Sigmoid colon (tissue), 7 donors: Measurements from ENCODE around the gene REX1BD. TPM values are rescaled to one million over a fixed set of nuclear protein-coding genes. Genes with fewer than 3 reads are reported as not detected.

Experiments used
- DNase-seq: peaks from one replicate; pipeline ENCODE4 v3.0.0-alpha.2; 2019
- H3K27ac ChIP-seq, 4 donors: fragments of 200-600 bp; sonication (generic); one replicate each; pipeline ENCODE4 v1.5.1; 2016 to 2019; ENCODE audit warnings: mild to moderate bottlenecking in 1 of 4
- H3K27me3 ChIP-seq, 3 donors: fragments of 200-600 bp; sonication (generic); one replicate each; pipeline ENCODE4 v1.5.1; 2019; ENCODE audit warnings: mild to moderate bottlenecking in 1 of 3
- H3K36me3 ChIP-seq, 4 donors: fragments of 200-600 bp; sonication (generic); one replicate each; pipeline ENCODE4 v1.5.1; 2016 to 2019
- H3K4me1 ChIP-seq, 4 donors: fragments of 200-600 bp; sonication (generic); one replicate each; pipeline ENCODE4 v1.5.1; 2017 to 2019
- H3K4me3 ChIP-seq, 4 donors: fragments of 200-600 bp; sonication (generic); one replicate each; pipeline ENCODE4 v1.5.1; 2017 to 2019; ENCODE audit warnings: mild to moderate bottlenecking in 2 of 4, moderate library complexity in 1 of 4
- H3K9me3 ChIP-seq, 4 donors: fragments of 200-600 bp in 3 of 4; sonication (generic) in 3 of 4; one replicate each; pipeline versions ENCODE4 v1.5.1 to v1.6.1; 2013 to 2019
- EP300 ChIP-seq, 4 donors: sonication (generic); formaldehyde crosslinking; IDR thresholded peaks; one replicate each; pipeline ENCODE4 v1.6.1; 2017; ENCODE audit warnings: antibody characterized with exemption in 4 of 4
- POLR2A ChIP-seq, 2 donors: fragments of 450-650 bp; IDR thresholded peaks; one replicate each; pipeline ENCODE4 v1.6.1; 2016; ENCODE audit warnings: antibody characterized with exemption in 2 of 2, mild to moderate bottlenecking in 2 of 2, moderate library complexity in 2 of 2
- POLR2AphosphoS5 ChIP-seq, 4 donors: sonication (generic); formaldehyde crosslinking; IDR thresholded peaks; one replicate each; pipeline ENCODE4 v1.6.1; 2017; ENCODE audit warnings: antibody characterized with exemption in 4 of 4
- WGBS, 2 donors: extraction: QIAGEN DNeasy Blood & Tissue Kit; methylation state at CpG; one replicate each; pipeline ENCODE4 v1.1.7; 2013; 5-methylcytosine and 5-hydroxymethylcytosine counted together
- intact Hi-C: fragments of 100-400 bp; cut with DNase I; formaldehyde crosslinking; loops from one replicate; pipeline ENCODE4 v1.15.1; 2023
- polyA plus RNA-seq, 3 donors: library from polyadenylated mRNA; stranded (reverse); fragments of 200-250 nt; gene quantifications; one replicate each; pipeline ENCODE4 v1.2.3, GENCODE V29; 2013
- small RNA-seq, 3 donors: library from RNA; depleted of rRNA; stranded (forward); fragments of <200 nt; gene quantifications; one replicate each; pipeline ENCODE3, GENCODE V24; 2016
- total RNA-seq, 4 donors: library from RNA; depleted of rRNA; stranded (reverse); fragments of >200 nt; gene quantifications; one replicate each; pipeline ENCODE4 v1.1.0, GENCODE V29; 2016
- TF ChIP-seq, protein P1 (sequence below), 4 experiments: fragments of 450-650 bp in 3 of 4; fragments of 200-600 bp in 1 of 4; IDR thresholded peaks; one replicate each; pipeline ENCODE4 v1.5.1; 2016 to 2019; ENCODE audit warnings: antibody characterized with exemption in 4 of 4, mild to moderate bottlenecking in 3 of 4, moderate library complexity in 2 of 4
- donor health status: healthy with polysubstance abuse.
- donor health status: Bipolar disorder and iron deficiency.
- donor health status: healthy.

The REX1BD gene
- total and polyA plus RNA-seq, 7 donors = 40.5 to 101 (median 76.7) TPM

- no peak overlapping the region for H3K27ac ChIP-seq
- H3K4me3 ChIP-seq = no peak overlapping the region
- WGBS, 2 donors = 75 to 76% methylated on average over 8 of the region's 8 CpGs
- peaks cover 0 to 34% (median 25%) of the 10 kb centered on the region in 4 donors for H3K4me1 ChIP-seq
- no peaks in the 10 kb centered on the region for H3K36me3 ChIP-seq
- H3K9me3 ChIP-seq = no peaks in the 10 kb centered on the region
- H3K27me3 ChIP-seq = no peaks in the 10 kb centered on the region
- DNase-seq = no peak
- intact Hi-C loops = loop anchor here (5.0 kb wide), 1 partner anchor 548 kb away; no protein-coding TSS in a partner anchor
- TF ChIP-seq, protein P1, sequence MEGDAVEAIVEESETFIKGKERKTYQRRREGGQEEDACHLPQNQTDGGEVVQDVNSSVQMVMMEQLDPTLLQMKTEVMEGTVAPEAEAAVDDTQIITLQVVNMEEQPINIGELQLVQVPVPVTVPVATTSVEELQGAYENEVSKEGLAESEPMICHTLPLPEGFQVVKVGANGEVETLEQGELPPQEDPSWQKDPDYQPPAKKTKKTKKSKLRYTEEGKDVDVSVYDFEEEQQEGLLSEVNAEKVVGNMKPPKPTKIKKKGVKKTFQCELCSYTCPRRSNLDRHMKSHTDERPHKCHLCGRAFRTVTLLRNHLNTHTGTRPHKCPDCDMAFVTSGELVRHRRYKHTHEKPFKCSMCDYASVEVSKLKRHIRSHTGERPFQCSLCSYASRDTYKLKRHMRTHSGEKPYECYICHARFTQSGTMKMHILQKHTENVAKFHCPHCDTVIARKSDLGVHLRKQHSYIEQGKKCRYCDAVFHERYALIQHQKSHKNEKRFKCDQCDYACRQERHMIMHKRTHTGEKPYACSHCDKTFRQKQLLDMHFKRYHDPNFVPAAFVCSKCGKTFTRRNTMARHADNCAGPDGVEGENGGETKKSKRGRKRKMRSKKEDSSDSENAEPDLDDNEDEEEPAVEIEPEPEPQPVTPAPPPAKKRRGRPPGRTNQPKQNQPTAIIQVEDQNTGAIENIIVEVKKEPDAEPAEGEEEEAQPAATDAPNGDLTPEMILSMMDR (IDR thresholded peaks at IDR 0.05) = no peak
- no peak for TF ChIP-seq EP300 (IDR thresholded peaks at IDR 0.05)
- TF ChIP-seq POLR2A (IDR thresholded peaks at IDR 0.05) = no peak
- no peak for TF ChIP-seq POLR2AphosphoS5 (IDR thresholded peaks at IDR 0.05)
Observed at GRCh38 chr19:18639706-18640243, 51.2 kb downstream of the REX1BD start.

Small RNA genes within 50 kb of the gene (small RNA-seq; reads per million reads assigned to genes)
- gene RN7SL155P = 0 reads per million in 3 donors

Other genes starting within 250 kb of the REX1BD start
- 10 to 100 TPM; 15.0 to 26.0 (median 16.6) TPM for gene PGPEP1, start 248.2 kb upstream of the REX1BD start, total RNA-seq
- gene PGPEP1, start 248.2 kb upstream of the REX1BD start, polyA plus RNA-seq = 10 to 100 TPM; 14.4 to 36.9 (median 31.7) TPM
- 1 to 10 TPM; 1.1 to 7.9 (median 3.9) TPM for gene GDF15, start 202.6 kb upstream of the REX1BD start, total RNA-seq
- 10 to 100 TPM in 2 of 3 donors, 1 to 10 TPM in 1; 7.2 to 79.7 (median 24.5) TPM for gene GDF15, start 202.6 kb upstream of the REX1BD start, polyA plus RNA-seq
- gene LRRC25, start 191.2 kb upstream of the REX1BD start, total RNA-seq = 10 to 100 TPM in 1 of 4 donors, 1 to 10 TPM in 3; 2.2 to 13.3 (median 9.0) TPM
- gene LRRC25, start 191.2 kb upstream of the REX1BD start, polyA plus RNA-seq = 10 to 100 TPM in 1 of 3 donors, 1 to 10 TPM in 2; 4.2 to 10.9 (median 6.0) TPM
- 10 to 100 TPM; 52.4 to 71.4 (median 58.0) TPM for gene SSBP4, start 169.4 kb upstream of the REX1BD start, total RNA-seq
- 10 to 100 TPM; 13.9 to 51.4 (median 32.4) TPM for gene SSBP4, start 169.4 kb upstream of the REX1BD start, polyA plus RNA-seq
- 10 to 100 TPM in 3 of 4 donors, 1 to 10 TPM in 1; 9.1 to 12.8 (median 11.5) TPM for gene ISYNA1, start 150.7 kb upstream of the REX1BD start, total RNA-seq
- gene ISYNA1, start 150.7 kb upstream of the REX1BD start, polyA plus RNA-seq = 10 to 100 TPM in 1 of 3 donors, 1 to 10 TPM in 2; 3.7 to 18.7 (median 4.2) TPM
- gene ELL, start 66.7 kb upstream of the REX1BD start, total RNA-seq = 10 to 100 TPM in 3 of 4 donors, 1 to 10 TPM in 1; 7.1 to 20.2 (median 11.9) TPM
- gene ELL, start 66.7 kb upstream of the REX1BD start, polyA plus RNA-seq = 10 to 100 TPM in 1 of 3 donors, 1 to 10 TPM in 2; 6.2 to 14.6 (median 8.4) TPM
- 100 to 1,000 TPM; 366 to 456 (median 403) TPM for gene FKBP8, start 45.2 kb upstream of the REX1BD start, total RNA-seq
- 100 to 1,000 TPM; 200 to 234 (median 232) TPM for gene FKBP8, start 45.2 kb upstream of the REX1BD start, polyA plus RNA-seq
- gene KXD1, start 30.9 kb upstream of the REX1BD start, total RNA-seq = 100 to 1,000 TPM; 107 to 122 (median 120) TPM
- gene KXD1, start 30.9 kb upstream of the REX1BD start, polyA plus RNA-seq = 100 to 1,000 TPM in 1 of 3 donors, 10 to 100 TPM in 2; 84.9 to 118 (median 93.2) TPM
- gene UBA52, start 16.9 kb upstream of the REX1BD start, total RNA-seq = 1,000 to 10,000 TPM in 1 of 4 donors, 100 to 1,000 TPM in 3; 450 to 1,088 (median 720) TPM
- 1,000 to 10,000 TPM; 1,029 to 1,720 (median 1,156) TPM for gene UBA52, start 16.9 kb upstream of the REX1BD start, polyA plus RNA-seq
- 10 to 100 TPM in 2 of 4 donors, 1 to 10 TPM in 1, under 1 TPM in 1; 0.82 to 28.8 (median 17.0) TPM for gene CRLF1, start 18.0 kb downstream of the REX1BD start, total RNA-seq
- gene CRLF1, start 18.0 kb downstream of the REX1BD start, polyA plus RNA-seq = 1 to 10 TPM in 1 of 3 donors, under 1 TPM in 1, not detected in 1; 0.60 to 6.8 TPM
- 1 to 10 TPM in 3 of 4 donors, under 1 TPM in 1; 0.82 to 6.4 (median 4.1) TPM for gene TMEM59L, start 24.1 kb downstream of the REX1BD start, total RNA-seq
- gene TMEM59L, start 24.1 kb downstream of the REX1BD start, polyA plus RNA-seq = 1 to 10 TPM in 1 of 3 donors, not detected in 2; 5.0 TPM
- 1 to 10 TPM; 3.8 to 8.3 (median 5.9) TPM for gene KLHL26, start 48.2 kb downstream of the REX1BD start, total RNA-seq
- 1 to 10 TPM; 1.6 to 4.8 (median 1.8) TPM for gene KLHL26, start 48.2 kb downstream of the REX1BD start, polyA plus RNA-seq
- 1 to 10 TPM; 2.5 to 7.2 (median 4.6) TPM for gene CRTC1, start 94.9 kb downstream of the REX1BD start, total RNA-seq
- 1 to 10 TPM; 2.8 to 8.9 (median 3.6) TPM for gene CRTC1, start 94.9 kb downstream of the REX1BD start, polyA plus RNA-seq
- gene COMP, start 202.5 kb downstream of the REX1BD start, total RNA-seq = 1 to 10 TPM in 2 of 4 donors, under 1 TPM in 2; 0.54 to 6.9 (median 1.0) TPM
- gene COMP, start 202.5 kb downstream of the REX1BD start, polyA plus RNA-seq = under 1 TPM in 1 of 3 donors, not detected in 2; 0.22 TPM
- 10 to 100 TPM; 48.4 to 55.3 (median 49.0) TPM for gene UPF1, start 243.2 kb downstream of the REX1BD start, total RNA-seq
- gene UPF1, start 243.2 kb downstream of the REX1BD start, polyA plus RNA-seq = 10 to 100 TPM; 27.6 to 62.1 (median 31.4) TPM